GM12878 (cell line): ENCODE data around the gene NCBP1. TPM values are rescaled to one million over a fixed set of nuclear protein-coding genes. Genes with fewer than 3 reads are reported as not detected.

Experiments
- ATAC-seq: fragments of 200-7000 bp; cut with Tn5 transposase; 3 replicates; pipeline ENCODE4 v1.9.1; 2020; ENCODE audit warnings: mild to moderate bottlenecking, moderate library complexity
- BruUV-seq: library from RNA; stranded (reverse); fragments of 400-500 nt; replicated peaks from 2 replicates; lab custom pipeline; 2021; lab: Mats Ljungman, UMichigan
- CTCF ChIA-PET: fragments of 300-600 bp; sonication (Branson Sonifier 250); formaldehyde crosslinking; extraction: SDS; loops from one replicate; lab custom pipeline; 2021; ENCODE audit warnings: inconsistent platforms; lab: Yijun Ruan, JAX
- POLR2A ChIA-PET: fragments of 350-600 bp; formaldehyde crosslinking; extraction: SDS; loops from one replicate; lab custom pipeline; 2021; ENCODE audit warnings: inconsistent platforms; lab: Charles Lee
- RAD21 ChIA-PET: fragments of 300-600 bp; sonication (Branson Sonifier 250); formaldehyde crosslinking; loops from one replicate; lab custom pipeline; 2023; ENCODE audit warnings: antibody characterized with exemption; ENCODE audit not compliant: unreplicated experiment; lab: Charles Lee
- SMC1A ChIA-PET: fragments of 300-600 bp; sonication (Branson Sonifier 250); formaldehyde crosslinking; loops from one replicate; lab custom pipeline; 2023; ENCODE audit not compliant: unreplicated experiment, uncharacterized antibody; lab: Charles Lee
- DNase-seq: peaks from one replicate; pipeline ENCODE4 v3.0.0-alpha.2; 2011; ENCODE audit warnings: low read depth, low spot score
- FAIRE-seq: peaks from 3 replicates; lab custom pipeline; 2011; peaks lifted over from hg19 to GRCh38; lab: Jason Lieb, UNC
- H2AFZ ChIP-seq: 2 replicates; pipeline ENCODE4 v1.6.0; 2011; ENCODE audit warnings: low read depth, low read length, control low read depth; ENCODE audit not compliant: control insufficient read depth
- H3K27ac ChIP-seq: 2 replicates; pipeline ENCODE4 v1.5.1; 2011; ENCODE audit warnings: control low read depth; ENCODE audit not compliant: control insufficient read depth, insufficient read depth
- H3K27me3 ChIP-seq, 2 experiments: replicated peaks in 1 of 2; 2 replicates each; pipeline versions ENCODE4 v1.6.0 to v1.6.1; 2011; ENCODE audit warnings: low read length in 1 of 2; ENCODE audit not compliant: control insufficient read depth in 2 of 2, insufficient read depth in 2 of 2
- H3K36me3 ChIP-seq, 2 experiments: 2 replicates each; pipeline ENCODE4 v1.5.1; 2011; ENCODE audit warnings: low read length in 1 of 2; ENCODE audit not compliant: control insufficient read depth in 2 of 2, insufficient read depth in 2 of 2
- H3K4me1 ChIP-seq: 2 replicates; pipeline ENCODE4 v1.6.1; 2011; ENCODE audit warnings: mild to moderate bottlenecking, low read length, moderate library complexity, mixed read lengths; ENCODE audit not compliant: control insufficient read depth, insufficient read depth
- H3K4me2 ChIP-seq: 2 replicates; pipeline ENCODE4 v1.6.0; 2011; ENCODE audit warnings: control low read depth; ENCODE audit not compliant: control insufficient read depth, insufficient read depth
- H3K4me3 ChIP-seq: fragments of 200-600 bp; sonication (generic); 2 replicates; pipeline ENCODE4 v1.5.1; 2016
- H3K79me2 ChIP-seq: 2 replicates; pipeline ENCODE4 v1.6.0; 2011; ENCODE audit warnings: low read length; ENCODE audit not compliant: control insufficient read depth, insufficient read depth
- H3K9ac ChIP-seq: 2 replicates; pipeline ENCODE4 v1.8.0; 2011; ENCODE audit warnings: low read length, control low read depth, mixed read lengths; ENCODE audit not compliant: control insufficient read depth, insufficient read depth
- H3K9me3 ChIP-seq: replicated peaks from 3 replicates; pipeline ENCODE4 v1.5.1; 2011; ENCODE audit warnings: mild to moderate bottlenecking, low read length; ENCODE audit not compliant: control insufficient read depth, insufficient read depth
- H4K20me1 ChIP-seq: 2 replicates; pipeline ENCODE4 v1.6.0; 2011; ENCODE audit not compliant: control insufficient read depth, insufficient read depth
- CBX5 ChIP-seq: sonication (generic); IDR thresholded peaks from 2 replicates; pipeline ENCODE4 v1.6.1; 2016; ENCODE audit warnings: low read depth, moderate library complexity, mild to moderate bottlenecking, inconsistent platforms
- CREM ChIP-seq: IDR thresholded peaks from 2 replicates; pipeline ENCODE4 v1.6.1; 2014; ENCODE audit warnings: antibody characterized with exemption, low read depth
- MXI1 ChIP-seq: fragments of 150-350 bp; IDR thresholded peaks from 2 replicates; pipeline ENCODE4 v1.6.1; 2011; ENCODE audit warnings: low read depth, mild to moderate bottlenecking, inconsistent platforms, low read length, improper control_type of control experiment
- NBN ChIP-seq: fragments of 450-650 bp; IDR thresholded peaks from 2 replicates; pipeline ENCODE4 v1.6.1; 2016
- POU2F2 ChIP-seq: IDR thresholded peaks from 3 replicates; pipeline ENCODE4 v1.6.1; 2011; ENCODE audit warnings: low read depth, mild to moderate bottlenecking, low read length, borderline replicate concordance
- SP1 ChIP-seq: IDR thresholded peaks from one replicate; pipeline ENCODE4 v1.6.1; 2011; ENCODE audit warnings: low read depth, low read length
- TCF3 ChIP-seq: IDR thresholded peaks from 2 replicates; pipeline ENCODE4 v1.6.1; 2012; ENCODE audit warnings: low read depth, mild to moderate bottlenecking, low read length, borderline replicate concordance; ENCODE audit not compliant: insufficient read depth
- WGBS: methylation state at CpG from one replicate; pipeline ENCODE4 v1.1.6; 2016; ENCODE audit warnings: low lambda C conversion rate; ENCODE audit not compliant: insufficient replicate concordance, insufficient coverage; ENCODE audit errors: missing lambda C conversion rate; 5-methylcytosine and 5-hydroxymethylcytosine counted together
- in situ Hi-C: fragments of 300-500 bp; cut with MboI; formaldehyde crosslinking; loops from 9 replicates; pipeline ENCODE4 v1.14.3; 2018; ENCODE audit warnings: mixed read lengths
- intact Hi-C: fragments of 100-400 bp; cut with micrococcal nuclease; formaldehyde crosslinking; loops from one replicate; pipeline ENCODE4 v1.14.2; 2022; ENCODE audit not compliant: unreplicated experiment
- polyA plus RNA-seq, 11 experiments: library from polyadenylated mRNA; depleted of rRNA in 4 of 11; unstranded in 6 of 11; stranded (reverse) in 5 of 11; fragments of >200 nt; fragmentation: Nextera tagmentation in 4 of 11; fragmentation: Illumina TruSeq in 1 of 11; extraction: Ambion mirVana in 4 of 11; extraction: Trizol in 1 of 11; gene quantifications; 1 replicate in 1 of 11; 2 replicates in 10 of 11; pipeline versions ENCODE4 v1.2.1 to v1.2.3, GENCODE V29; 2011 to 2016; ENCODE audit warnings: inconsistent platforms in 2 of 11, missing spikeins in 2 of 11, low read depth in 1 of 11
- total RNA-seq, 4 experiments: library from RNA; depleted of rRNA in 3 of 4; stranded (reverse); fragments of >200 nt in 3 of 4; fragmentation: Illumina TruSeq in 1 of 4; extraction: Trizol in 1 of 4; gene quantifications; 2 replicates each; pipeline versions ENCODE4 v1.2.1 to v1.2.3, GENCODE V29; 2013 to 2021
- TF ChIP-seq, protein P1 (sequence below): IDR thresholded peaks from 2 replicates; pipeline ENCODE4 v1.6.1; 2012; ENCODE audit warnings: improper control_type of control experiment, low read depth, low read length; ENCODE audit not compliant: insufficient replicate concordance

The NCBP1 gene
- total and polyA plus RNA-seq, 10 of the 15 experiments (the other 5 are each of a cell fraction or from before 2014, with no cell fraction given) = 14.7 to 70.9 (median 36.0) TPM

DNA sequence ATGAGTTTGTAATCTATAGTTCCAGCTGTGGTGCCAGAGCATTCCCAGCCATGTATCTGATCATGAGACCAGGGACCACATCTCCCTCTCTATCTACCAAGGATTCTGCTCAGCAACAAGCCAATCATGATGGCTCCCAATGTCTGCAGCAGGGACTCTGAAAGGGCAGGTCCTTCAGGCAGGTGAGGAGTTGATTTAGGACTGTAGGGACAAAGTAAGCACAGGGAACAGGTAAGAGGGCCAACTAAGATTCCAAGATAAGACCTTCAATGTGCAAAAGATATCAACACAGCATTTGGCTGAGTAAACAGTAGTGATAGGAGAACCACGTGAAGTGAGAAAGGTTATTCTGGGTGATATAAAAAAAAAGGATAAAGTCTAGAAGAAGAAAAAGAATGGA lies 55.0 kb downstream of the NCBP1 start:
- DNase-seq = no peak
- peaks cover 2% of the 10 kb centered on the region; the same call in 1 of the 2 replicates for H3K79me2 ChIP-seq
- 100% methylated on average over 1 of the region's 1 CpG for WGBS
- no peak for FAIRE-seq
- no peak overlapping the region for H3K9ac ChIP-seq
- CTCF ChIA-PET = interaction anchor here (1.1 to 2.1 kb wide), 3 partner anchors 11 to 212 kb away, joined by 4 to 8 read pairs (median 4); no protein-coding TSS in a partner anchor
- no peaks in the 10 kb centered on the region for H3K9me3 ChIP-seq
- H3K4me1 ChIP-seq = no peaks in the 10 kb centered on the region
- H3K27me3 ChIP-seq = no peaks in the 10 kb centered on the region
- POLR2A ChIA-PET = no interaction called here
- intact Hi-C loops = no loop called here
- SMC1A ChIA-PET = interaction anchor here (1.0 kb wide), 1 partner anchor 17 kb away, joined by 3 read pairs; no protein-coding TSS in a partner anchor
- no peaks in the 10 kb centered on the region for H4K20me1 ChIP-seq
- peaks cover 1 to 11% of the 10 kb centered on the region in 2 experiments for H3K36me3 ChIP-seq
- TF ChIP-seq CBX5 (no peak), NBN (no peak), TCF3 (no peak), POU2F2 (no peak)
- TF ChIP-seq, all 136 proteins: peak for 0
- RAD21 ChIA-PET = no interaction called here
- ATAC-seq = no peak
- Histone ChIP-seq H2AFZ (no peak overlapping the region), H3K4me3 (no peak overlapping the region), H3K27ac (no peak overlapping the region), H3K4me2 (no peak overlapping the region)
- BruUV-seq = no TSS peak
- in situ Hi-C loops = no loop called here

DNA sequence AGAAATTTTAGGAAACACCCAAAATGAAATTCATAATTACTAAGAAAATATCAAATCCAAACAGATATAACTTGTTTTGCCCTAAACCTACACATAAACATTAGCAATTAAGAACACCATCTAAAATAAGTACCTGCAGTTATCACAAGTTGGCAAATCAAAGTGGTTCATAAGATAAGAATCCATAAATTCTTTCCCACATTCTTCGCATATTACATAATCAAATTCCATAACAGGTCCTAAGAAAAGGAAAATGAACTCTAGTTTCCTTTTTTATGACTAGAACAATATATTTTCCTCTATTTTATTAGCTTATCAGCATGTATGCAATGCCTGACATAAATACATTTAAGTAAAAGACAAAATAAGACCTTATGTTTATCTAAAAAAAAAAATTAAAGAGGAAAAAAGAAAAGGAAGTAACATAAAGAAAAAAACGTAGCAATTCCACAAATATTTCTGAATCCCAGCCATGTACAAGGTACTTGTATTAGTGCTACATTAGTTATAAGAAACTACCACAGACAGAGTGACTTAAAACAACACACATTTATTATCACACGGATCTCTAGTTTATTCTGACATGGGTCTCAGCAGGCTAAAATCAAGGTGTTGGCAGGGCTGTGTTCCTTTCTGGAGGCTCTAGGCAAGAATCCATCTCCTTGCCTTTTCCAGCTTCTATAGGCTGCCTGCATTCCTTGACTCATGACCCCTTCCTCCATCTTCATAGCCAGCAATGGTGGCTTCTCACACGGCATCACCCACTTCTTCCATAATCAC lies 56.0 kb downstream of the NCBP1 start:
- SMC1A ChIA-PET = no interaction called here
- RAD21 ChIA-PET = no interaction called here
- no TSS peak for BruUV-seq
- Histone ChIP-seq H3K79me2 (peaks cover 9% of the 10 kb centered on the region), H3K4me2 (no peak overlapping the region), H3K9ac (no peak overlapping the region), H4K20me1 (no peaks in the 10 kb centered on the region), H3K9me3 (no peaks in the 10 kb centered on the region), H3K27me3 (no peaks in the 10 kb centered on the region), H3K27ac (no peak overlapping the region), H3K4me1 (no peaks in the 10 kb centered on the region), H2AFZ (no peak overlapping the region), H3K4me3 (no peak overlapping the region), H3K36me3 (peaks cover 0 to 4% of the 10 kb centered on the region in 2 experiments; a peak in 2 of 4 replicates)
- FAIRE-seq = no peak
- ATAC-seq = no peak
- in situ Hi-C loops (no loop called here), intact Hi-C loops (no loop called here)
- POLR2A ChIA-PET = interaction anchor here (0.7 to 1.0 kb wide), 2 partner anchors 12 to 225 kb away, joined by 3 to 4 read pairs; no protein-coding TSS in a partner anchor
- WGBS = 69% methylated on average over 4 of the region's 4 CpGs
- DNase-seq = no peak
- CTCF ChIA-PET = interaction anchor here (1.2 kb wide), 1 partner anchor 220 kb away, joined by 5 read pairs; no protein-coding TSS in a partner anchor
- TF ChIP-seq CREM (no peak), SP1 (no peak), MXI1 (no peak)
- TF ChIP-seq, protein P1, sequence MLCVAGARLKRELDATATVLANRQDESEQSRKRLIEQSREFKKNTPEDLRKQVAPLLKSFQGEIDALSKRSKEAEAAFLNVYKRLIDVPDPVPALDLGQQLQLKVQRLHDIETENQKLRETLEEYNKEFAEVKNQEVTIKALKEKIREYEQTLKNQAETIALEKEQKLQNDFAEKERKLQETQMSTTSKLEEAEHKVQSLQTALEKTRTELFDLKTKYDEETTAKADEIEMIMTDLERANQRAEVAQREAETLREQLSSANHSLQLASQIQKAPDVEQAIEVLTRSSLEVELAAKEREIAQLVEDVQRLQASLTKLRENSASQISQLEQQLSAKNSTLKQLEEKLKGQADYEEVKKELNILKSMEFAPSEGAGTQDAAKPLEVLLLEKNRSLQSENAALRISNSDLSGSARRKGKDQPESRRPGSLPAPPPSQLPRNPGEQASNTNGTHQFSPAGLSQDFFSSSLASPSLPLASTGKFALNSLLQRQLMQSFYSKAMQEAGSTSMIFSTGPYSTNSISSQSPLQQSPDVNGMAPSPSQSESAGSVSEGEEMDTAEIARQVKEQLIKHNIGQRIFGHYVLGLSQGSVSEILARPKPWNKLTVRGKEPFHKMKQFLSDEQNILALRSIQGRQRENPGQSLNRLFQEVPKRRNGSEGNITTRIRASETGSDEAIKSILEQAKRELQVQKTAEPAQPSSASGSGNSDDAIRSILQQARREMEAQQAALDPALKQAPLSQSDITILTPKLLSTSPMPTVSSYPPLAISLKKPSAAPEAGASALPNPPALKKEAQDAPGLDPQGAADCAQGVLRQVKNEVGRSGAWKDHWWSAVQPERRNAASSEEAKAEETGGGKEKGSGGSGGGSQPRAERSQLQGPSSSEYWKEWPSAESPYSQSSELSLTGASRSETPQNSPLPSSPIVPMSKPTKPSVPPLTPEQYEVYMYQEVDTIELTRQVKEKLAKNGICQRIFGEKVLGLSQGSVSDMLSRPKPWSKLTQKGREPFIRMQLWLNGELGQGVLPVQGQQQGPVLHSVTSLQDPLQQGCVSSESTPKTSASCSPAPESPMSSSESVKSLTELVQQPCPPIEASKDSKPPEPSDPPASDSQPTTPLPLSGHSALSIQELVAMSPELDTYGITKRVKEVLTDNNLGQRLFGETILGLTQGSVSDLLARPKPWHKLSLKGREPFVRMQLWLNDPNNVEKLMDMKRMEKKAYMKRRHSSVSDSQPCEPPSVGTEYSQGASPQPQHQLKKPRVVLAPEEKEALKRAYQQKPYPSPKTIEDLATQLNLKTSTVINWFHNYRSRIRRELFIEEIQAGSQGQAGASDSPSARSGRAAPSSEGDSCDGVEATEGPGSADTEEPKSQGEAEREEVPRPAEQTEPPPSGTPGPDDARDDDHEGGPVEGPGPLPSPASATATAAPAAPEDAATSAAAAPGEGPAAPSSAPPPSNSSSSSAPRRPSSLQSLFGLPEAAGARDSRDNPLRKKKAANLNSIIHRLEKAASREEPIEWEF = no peak
